Measurements from ENCODE around the gene CLTCL1. TPM values are rescaled to one million over a fixed set of nuclear protein-coding genes. Genes with fewer than 3 reads are reported as not detected.

CLTCL1 gene
- total RNA-seq, 1 donor = 7.1 TPM

DNA sequence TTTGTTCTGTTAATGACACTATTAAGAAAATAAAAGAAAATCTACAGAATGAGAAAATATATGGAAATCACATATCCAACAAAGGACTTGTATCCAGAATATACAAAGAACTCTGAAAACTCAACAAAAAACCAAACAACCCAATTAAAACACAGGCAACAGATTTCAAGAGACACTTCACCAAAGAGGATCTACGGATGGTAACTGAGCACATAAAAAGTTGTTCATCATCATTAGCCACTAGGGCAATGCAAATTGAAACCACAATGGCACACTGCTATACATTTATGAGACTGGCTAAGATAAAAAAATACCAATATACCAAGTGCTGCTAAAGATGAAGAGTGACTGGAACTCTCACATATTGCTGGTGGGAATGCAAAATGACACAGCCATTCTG, 78.5 kb downstream of the CLTCL1 start:
- H3K4me3 ChIP-seq (ENCODE audit: low read depth, low read length) = no peak overlapping the region
- DNase-seq (ENCODE audit: low read depth) = no peak
- TF ChIP-seq, protein P1, sequence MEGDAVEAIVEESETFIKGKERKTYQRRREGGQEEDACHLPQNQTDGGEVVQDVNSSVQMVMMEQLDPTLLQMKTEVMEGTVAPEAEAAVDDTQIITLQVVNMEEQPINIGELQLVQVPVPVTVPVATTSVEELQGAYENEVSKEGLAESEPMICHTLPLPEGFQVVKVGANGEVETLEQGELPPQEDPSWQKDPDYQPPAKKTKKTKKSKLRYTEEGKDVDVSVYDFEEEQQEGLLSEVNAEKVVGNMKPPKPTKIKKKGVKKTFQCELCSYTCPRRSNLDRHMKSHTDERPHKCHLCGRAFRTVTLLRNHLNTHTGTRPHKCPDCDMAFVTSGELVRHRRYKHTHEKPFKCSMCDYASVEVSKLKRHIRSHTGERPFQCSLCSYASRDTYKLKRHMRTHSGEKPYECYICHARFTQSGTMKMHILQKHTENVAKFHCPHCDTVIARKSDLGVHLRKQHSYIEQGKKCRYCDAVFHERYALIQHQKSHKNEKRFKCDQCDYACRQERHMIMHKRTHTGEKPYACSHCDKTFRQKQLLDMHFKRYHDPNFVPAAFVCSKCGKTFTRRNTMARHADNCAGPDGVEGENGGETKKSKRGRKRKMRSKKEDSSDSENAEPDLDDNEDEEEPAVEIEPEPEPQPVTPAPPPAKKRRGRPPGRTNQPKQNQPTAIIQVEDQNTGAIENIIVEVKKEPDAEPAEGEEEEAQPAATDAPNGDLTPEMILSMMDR (IDR thresholded peaks at IDR 0.05; ENCODE audit: insufficient read depth, low read length) = no peak

DNA sequence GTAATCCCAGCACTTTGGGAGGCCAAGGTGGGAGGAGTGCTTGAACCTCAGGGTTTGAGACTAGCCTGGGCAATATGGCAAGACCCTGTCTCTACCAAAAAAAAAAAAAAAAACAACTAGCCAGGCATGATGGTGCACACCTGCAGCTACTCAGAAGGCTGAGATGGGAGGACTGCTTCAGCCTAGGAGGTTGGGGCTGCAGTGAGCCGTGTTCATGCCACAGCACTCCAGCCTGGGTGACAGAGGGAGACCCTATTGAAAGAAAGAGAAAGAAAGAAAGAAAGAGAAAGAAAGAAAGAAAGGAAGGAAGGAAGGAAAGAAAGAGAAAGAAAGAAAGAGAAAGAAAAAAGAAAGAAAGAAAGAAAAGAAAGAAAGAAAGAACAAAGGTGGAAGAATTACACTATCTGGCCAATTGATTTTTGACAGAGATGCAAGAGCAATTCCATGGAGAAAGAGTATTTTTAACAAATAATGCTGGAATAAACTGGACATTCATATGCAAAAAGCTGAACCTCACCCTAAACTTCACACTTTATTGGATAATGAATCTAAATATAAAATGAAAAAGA, 79.1 kb downstream of the CLTCL1 start:
- no peak for DNase-seq (ENCODE audit: low read depth)
- H3K4me3 ChIP-seq (ENCODE audit: low read depth, low read length) = no peak overlapping the region
- TF ChIP-seq, protein P1 (IDR thresholded peaks at IDR 0.05; ENCODE audit: insufficient read depth, low read length) = no peak

DNA sequence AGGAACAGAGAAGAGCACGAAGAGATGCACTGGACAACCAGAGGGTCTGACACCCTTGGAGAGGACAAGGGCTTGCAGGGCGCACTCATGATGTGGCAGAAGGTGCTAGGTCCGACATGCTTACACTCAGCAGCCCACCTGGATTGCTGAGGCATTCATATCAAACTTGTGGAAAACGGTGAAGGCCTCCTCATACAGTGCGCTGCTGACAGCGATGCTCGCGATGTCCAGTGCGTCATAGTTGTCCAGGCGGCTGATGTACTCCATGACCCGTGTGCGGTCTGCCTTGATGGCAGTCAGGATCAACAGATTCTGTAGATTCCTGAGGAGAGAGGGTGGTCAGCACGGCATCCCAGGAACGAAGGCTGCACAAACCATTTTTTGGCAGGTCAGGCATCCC, 81.3 kb downstream of the CLTCL1 start:
- TF ChIP-seq, protein P1 (IDR thresholded peaks at IDR 0.05; ENCODE audit: insufficient read depth, low read length) = no peak
- no peak overlapping the region for H3K4me3 ChIP-seq (ENCODE audit: low read depth, low read length)
- no peak for DNase-seq (ENCODE audit: low read depth)

DNA sequence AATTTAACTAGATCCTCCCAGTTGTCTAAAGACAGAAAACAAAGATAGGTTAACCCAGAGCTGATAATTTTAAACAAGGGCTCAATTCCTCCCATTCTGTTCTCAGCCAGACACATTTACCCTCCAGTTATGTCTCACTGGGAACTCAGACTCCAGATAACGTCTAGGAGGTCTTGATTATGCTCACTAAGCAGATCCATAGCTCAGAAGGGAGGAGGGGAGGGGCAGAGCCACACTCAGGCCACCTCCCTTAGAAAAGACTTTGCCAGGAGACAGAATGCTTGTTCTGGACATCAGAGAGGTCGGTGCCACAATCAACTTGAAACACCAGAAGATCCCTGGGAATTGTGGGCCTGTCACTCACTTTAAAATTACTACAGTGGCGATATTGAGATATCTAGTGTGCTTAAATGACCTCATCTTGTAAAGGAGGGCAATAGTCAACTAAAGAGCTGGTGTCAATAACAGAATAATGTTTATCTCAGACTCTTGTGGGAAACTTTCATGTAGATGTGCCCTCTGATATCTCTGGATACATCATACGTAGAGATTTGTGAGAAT, 83.2 kb downstream of the CLTCL1 start:
- H3K4me3 ChIP-seq (ENCODE audit: low read depth, low read length) = no peak overlapping the region
- TF ChIP-seq, protein P1 (IDR thresholded peaks at IDR 0.05; ENCODE audit: insufficient read depth, low read length) = no peak
- no peak for DNase-seq (ENCODE audit: low read depth)

DNA sequence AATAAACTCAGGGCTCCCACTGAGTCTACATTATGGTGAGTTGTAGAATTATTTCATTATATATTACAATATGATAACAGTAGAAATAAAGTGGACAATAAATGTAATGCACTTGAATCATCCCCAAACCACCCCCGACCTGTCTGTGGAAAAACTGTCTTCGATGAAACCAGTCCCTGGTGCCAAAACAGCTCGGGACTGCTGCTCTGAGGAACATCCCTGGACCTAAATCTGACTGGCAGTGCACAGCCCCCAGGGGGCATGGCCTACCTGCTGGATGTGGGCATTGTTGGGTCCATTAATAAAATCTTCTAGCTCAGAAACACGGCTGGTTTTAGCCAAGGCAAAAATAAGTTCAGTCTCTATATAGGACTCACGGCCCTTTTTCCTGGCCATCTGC, 83.6 kb downstream of the CLTCL1 start:
- no peak overlapping the region for H3K4me3 ChIP-seq (ENCODE audit: low read depth, low read length)
- DNase-seq (ENCODE audit: low read depth) = no peak
- TF ChIP-seq, protein P1 (IDR thresholded peaks at IDR 0.05; ENCODE audit: insufficient read depth, low read length) = no peak

DNA sequence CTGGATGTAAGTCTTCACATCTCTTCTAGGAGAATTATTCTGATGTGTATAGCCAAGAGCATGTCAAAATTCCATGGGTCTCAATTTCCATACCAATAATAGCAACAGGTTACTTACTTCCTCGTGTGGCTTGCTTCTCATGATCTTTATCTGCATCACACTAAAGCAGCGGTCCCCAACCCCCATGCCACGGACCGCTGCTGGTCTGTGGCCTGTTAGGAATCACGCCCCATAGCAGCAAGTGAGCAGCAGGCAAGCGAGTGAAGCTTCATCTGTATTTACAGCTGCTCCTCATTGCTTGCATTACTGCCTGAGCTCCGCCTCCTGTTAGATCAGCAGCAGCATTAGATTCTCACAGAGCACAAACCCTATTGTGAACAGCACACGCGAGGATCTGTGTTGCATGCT, 84.1 kb downstream of the CLTCL1 start:
- TF ChIP-seq, protein P1 (IDR thresholded peaks at IDR 0.05; ENCODE audit: insufficient read depth, low read length) = no peak
- H3K4me3 ChIP-seq (ENCODE audit: low read depth, low read length) = no peak overlapping the region

DNA sequence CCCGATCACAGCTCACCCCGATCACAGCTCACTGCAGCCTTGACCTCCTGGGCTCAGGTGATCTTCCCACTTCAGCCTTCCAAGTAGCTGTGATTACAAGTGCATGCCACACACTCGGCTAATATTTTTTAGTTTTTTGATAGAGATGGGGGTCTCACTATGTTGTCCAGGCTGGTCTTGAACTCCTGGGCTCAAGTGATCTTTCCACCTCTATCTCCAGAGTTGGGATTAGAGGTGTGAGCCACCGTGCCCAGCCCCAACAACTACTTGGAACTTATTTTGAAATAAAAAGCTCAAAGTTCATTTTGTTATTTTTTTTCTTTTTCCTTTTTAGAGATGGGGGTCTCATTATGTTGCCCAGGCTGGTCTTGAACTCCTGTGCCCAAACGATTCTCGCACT, 85.2 kb downstream of the CLTCL1 start:
- no peak for DNase-seq (ENCODE audit: low read depth)
- no peak overlapping the region for H3K4me3 ChIP-seq (ENCODE audit: low read depth, low read length)
- TF ChIP-seq, protein P1 (IDR thresholded peaks at IDR 0.05; ENCODE audit: insufficient read depth, low read length) = no peak

More for the DNA sequence above, 84.1 kb downstream of the CLTCL1 start:
- no peak for DNase-seq (ENCODE audit: low read depth)

All from fibroblast of the aortic adventitia (primary cell).